Fibroblast of the aortic adventitia (primary cell): ENCODE data around the gene LCMT2. TPM values are rescaled to one million over a fixed set of nuclear protein-coding genes. Genes with fewer than 3 reads are reported as not detected.

Experiments used
- DNase-seq: peaks from one replicate; pipeline ENCODE4 v3.0.0-alpha.2; 2010; ENCODE audit warnings: low read depth
- H3K4me3 ChIP-seq: 2 replicates; pipeline ENCODE4 v1.5.1; 2011; ENCODE audit warnings: low read depth, mild to moderate bottlenecking, control low read depth, low read length, moderate library complexity
- total RNA-seq: library from RNA; depleted of rRNA; stranded (reverse); fragments of >200 nt; gene quantifications from 2 replicates; pipeline ENCODE4 v1.2.3, GENCODE V29; 2012; ENCODE audit warnings: low replicate concordance
- TF ChIP-seq, protein P1 (sequence below): IDR thresholded peaks from 2 replicates; pipeline ENCODE4 v1.5.1; 2011; ENCODE audit warnings: mild to moderate bottlenecking, low read length, control low read depth, inconsistent platforms; ENCODE audit not compliant: insufficient read depth

LCMT2 gene
- total RNA-seq, 1 donor: 10.2 TPM

DNA sequence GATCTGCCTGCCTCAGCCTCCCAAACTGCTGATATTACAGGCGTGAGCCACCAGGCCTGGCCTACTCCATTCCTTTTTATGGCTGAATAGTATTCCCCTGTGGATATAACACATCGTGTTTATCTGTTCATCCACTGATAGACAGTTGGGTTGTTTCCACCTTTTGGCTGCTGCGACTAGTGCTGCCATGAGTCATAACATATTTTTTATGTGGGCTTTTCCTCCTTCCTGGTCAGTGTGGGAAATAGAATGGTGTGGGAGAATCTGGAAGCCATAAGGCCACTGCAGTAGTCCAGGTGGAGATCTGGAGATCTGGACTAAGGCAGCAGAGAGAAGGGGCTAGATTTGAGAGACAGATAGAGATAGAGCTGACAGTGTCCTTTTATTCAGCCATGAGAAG lies 16.2 kb downstream of the LCMT2 start:
- DNase-seq: peak; percentile 38

DNA sequence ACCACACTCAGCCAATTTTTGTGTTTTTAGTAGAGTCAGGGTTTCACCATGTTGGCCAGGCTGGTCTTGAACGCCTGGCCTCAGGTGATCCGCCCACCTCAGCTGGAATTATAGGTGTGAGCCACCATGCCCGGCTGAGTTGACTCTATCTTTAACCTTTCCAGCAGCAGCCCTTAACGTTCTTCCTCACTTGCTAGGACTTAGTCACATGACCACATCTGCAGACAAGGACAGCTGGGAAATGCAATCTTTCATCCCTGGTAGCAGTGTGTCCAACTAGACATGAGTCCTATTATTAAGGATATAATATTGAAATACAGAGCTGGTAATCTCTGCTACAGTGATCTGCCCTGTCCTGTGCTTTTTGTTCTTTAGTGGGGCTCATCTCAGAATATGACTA lies 18.0 kb downstream of the LCMT2 start:
- no peak for DNase-seq
- TF ChIP-seq, protein P1, sequence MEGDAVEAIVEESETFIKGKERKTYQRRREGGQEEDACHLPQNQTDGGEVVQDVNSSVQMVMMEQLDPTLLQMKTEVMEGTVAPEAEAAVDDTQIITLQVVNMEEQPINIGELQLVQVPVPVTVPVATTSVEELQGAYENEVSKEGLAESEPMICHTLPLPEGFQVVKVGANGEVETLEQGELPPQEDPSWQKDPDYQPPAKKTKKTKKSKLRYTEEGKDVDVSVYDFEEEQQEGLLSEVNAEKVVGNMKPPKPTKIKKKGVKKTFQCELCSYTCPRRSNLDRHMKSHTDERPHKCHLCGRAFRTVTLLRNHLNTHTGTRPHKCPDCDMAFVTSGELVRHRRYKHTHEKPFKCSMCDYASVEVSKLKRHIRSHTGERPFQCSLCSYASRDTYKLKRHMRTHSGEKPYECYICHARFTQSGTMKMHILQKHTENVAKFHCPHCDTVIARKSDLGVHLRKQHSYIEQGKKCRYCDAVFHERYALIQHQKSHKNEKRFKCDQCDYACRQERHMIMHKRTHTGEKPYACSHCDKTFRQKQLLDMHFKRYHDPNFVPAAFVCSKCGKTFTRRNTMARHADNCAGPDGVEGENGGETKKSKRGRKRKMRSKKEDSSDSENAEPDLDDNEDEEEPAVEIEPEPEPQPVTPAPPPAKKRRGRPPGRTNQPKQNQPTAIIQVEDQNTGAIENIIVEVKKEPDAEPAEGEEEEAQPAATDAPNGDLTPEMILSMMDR: no peak
- no peak overlapping the region for H3K4me3 ChIP-seq

More for the DNA sequence above, 16.2 kb downstream of the LCMT2 start:
- H3K4me3 ChIP-seq: no peak overlapping the region
- TF ChIP-seq, protein P1: no peak

DNA sequence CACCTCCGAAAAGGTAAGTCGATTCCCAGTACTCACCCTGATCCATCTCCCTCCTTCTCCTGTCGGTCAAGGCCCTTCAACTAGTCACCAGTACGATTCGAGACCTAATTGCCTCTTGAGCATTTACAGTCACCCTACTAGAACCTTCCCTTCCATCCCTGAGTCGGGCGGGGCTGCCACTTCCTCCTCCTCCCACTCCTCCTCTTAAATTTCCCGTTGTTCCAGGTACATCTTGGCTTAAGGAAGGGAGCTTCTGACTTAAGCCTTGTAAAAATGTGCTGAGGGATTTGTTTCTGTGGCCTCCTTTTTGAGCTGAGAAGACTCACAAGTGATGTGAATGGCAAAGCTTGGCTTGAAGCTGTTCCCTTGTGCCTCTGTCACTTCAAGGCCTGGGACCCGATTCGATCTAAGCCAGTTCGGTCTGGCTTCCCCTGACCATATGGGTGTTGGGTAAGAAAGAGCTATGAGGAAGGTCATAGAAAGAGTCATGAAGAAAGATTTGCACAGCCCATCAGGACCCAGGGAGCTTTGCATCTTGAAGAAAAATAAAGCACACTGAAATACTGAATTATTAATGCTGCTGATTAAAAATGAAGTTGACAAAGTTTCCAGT lies 28.1 kb downstream of the LCMT2 start, which contains the start of gene TGM7:
TGM7 (minus strand) TSS at position 51 of the 613 bp plus-strand sequence.
- H3K4me3 ChIP-seq: no peak within 1 kb of the TSS
- DNase-seq: no peak
- TF ChIP-seq, protein P1: no peak

DNA sequence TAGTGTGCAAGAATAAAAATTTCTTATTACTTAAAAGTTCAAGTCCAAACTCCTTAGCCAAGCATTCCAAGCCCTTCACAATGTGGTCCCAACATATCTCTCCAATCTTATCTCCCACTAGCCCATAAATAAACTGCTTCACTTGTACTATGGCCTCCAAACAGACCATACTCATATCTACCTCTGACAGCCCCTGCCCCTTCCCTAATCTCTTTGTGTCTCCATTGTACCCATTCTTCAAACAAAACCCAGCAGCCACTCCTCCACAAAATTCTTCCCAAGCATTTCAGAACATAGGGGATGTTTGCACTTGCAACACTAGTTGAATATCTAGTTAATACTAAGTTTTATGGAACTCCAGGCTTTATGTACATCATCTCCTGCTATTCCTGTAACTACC lies 30.5 kb downstream of the LCMT2 start:
- TF ChIP-seq, protein P1: no peak
- no peak for DNase-seq

DNA sequence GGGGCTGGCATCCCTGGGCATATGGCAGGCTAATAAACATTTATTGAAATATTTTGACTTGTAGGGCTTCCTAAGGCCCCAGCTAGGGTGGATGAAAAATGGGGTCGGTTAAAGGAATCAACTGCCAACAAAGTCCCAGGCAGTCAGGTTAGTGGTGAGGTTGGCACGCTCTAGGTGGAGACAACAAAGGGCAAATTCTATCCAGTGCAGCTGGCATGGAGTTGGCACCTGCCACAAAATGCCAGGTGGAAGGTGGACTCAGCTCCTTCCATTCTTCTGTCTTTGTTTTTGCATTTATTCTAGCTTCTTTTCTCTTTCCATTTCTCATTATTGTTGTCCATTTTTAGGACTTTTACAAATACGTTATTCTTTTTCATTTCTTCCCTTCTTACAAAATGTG lies 31.0 kb downstream of the LCMT2 start:
- no peak overlapping the region for H3K4me3 ChIP-seq
- DNase-seq: no peak
- TF ChIP-seq, protein P1: no peak

More for the DNA sequence above, 30.5 kb downstream of the LCMT2 start:
- no peak overlapping the region for H3K4me3 ChIP-seq

DNA sequence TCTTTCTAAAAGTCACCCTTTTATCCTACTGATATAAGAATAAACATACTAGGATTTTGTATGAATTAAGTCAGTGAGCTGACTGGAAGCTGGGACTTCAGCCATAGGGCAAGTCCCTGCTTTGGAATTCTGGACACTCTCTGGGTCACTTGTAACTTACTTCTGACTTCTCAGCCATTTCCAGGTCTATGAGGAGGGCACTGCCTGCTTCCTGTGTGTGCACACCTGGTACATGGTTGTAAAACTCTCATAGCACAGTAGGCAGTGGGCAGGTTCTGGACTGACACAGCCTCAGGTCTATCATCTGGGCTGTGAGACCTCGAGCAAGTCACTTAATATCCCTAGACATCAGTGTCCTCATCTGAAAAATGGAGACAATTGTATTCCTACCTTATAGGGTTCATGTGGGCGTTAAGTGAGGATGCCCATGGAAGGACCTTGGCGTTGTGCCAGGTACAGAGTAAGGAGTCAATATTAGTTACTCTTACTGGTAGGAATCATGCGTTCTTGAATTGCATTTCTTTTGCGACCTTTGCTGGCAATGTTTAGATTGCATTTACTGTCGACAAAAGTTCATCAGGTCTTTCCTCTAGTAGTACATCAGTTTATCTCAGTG lies 36.2 kb downstream of the LCMT2 start:
- no peak for DNase-seq
- TF ChIP-seq, protein P1: no peak

GRCh38 chr15:43293432-43293831 lies 36.9 kb downstream of the LCMT2 start:
- H3K4me3 ChIP-seq: no peak overlapping the region
- TF ChIP-seq, protein P1: no peak
- no peak for DNase-seq

More for the DNA sequence above, 36.2 kb downstream of the LCMT2 start:
- H3K4me3 ChIP-seq: no peak overlapping the region
